ENCODE data around the gene FAH. TPM values are rescaled to one million over a fixed set of nuclear protein-coding genes. Genes with fewer than 3 reads are reported as not detected.

The FAH gene
- total RNA-seq, 1 experiment from 2014 or later, result 25.9 TPM

- Mint-ChIP-seq H3K36me3 (ENCODE audit: insufficient read depth, unreplicated experiment) (peaks cover 13% of the 10 kb centered on the region), H3K27ac (ENCODE audit: unreplicated experiment) (no peak overlapping the region), H3K4me3 (ENCODE audit: low read depth, unreplicated experiment) (no peak overlapping the region), H3K27me3 (ENCODE audit: unreplicated experiment) (no peaks in the 10 kb centered on the region), H3K4me1 (ENCODE audit: low read depth, unreplicated experiment) (peaks cover 5% of the 10 kb centered on the region), H3K9me3 (ENCODE audit: low read depth, unreplicated experiment) (no peaks in the 10 kb centered on the region)
- BruUV-seq (replicated peaks), result no TSS peak
- TF ChIP-seq CTCF (IDR thresholded peaks at IDR 0.05; ENCODE audit: unreplicated experiment), result no peak
- intact Hi-C loops (cut with micrococcal nuclease; ENCODE audit: unreplicated experiment), result no loop called here
- CTCF ChIA-PET, result no interaction called here
- DNase-seq, result no peak
Measured at GRCh38 chr15:80136854-80137253, 15.9 kb upstream of the FAH start.

GRCh38 chr15:80138961-80139360 lies 13.8 kb upstream of the FAH start:
- BruUV-seq (replicated peaks), result no TSS peak
- H3K27ac Mint-ChIP-seq (ENCODE audit: unreplicated experiment), result no peak overlapping the region
- H3K9me3 Mint-ChIP-seq (ENCODE audit: low read depth, unreplicated experiment), result no peaks in the 10 kb centered on the region
- CTCF ChIA-PET, result no interaction called here
- TF ChIP-seq CTCF (IDR thresholded peaks at IDR 0.05; ENCODE audit: unreplicated experiment), result no peak
- H3K4me3 Mint-ChIP-seq (ENCODE audit: low read depth, unreplicated experiment), result no peak overlapping the region
- peaks cover 17% of the 10 kb centered on the region for H3K36me3 Mint-ChIP-seq (ENCODE audit: insufficient read depth, unreplicated experiment)
- no peak for DNase-seq
- no peaks in the 10 kb centered on the region for H3K27me3 Mint-ChIP-seq (ENCODE audit: unreplicated experiment)
- peaks cover 13% of the 10 kb centered on the region for H3K4me1 Mint-ChIP-seq (ENCODE audit: low read depth, unreplicated experiment)
- intact Hi-C loops (cut with micrococcal nuclease; ENCODE audit: unreplicated experiment), result no loop called here

GRCh38 chr15:80140909-80141308 lies 11.9 kb upstream of the FAH start:
- no peak for DNase-seq
- peaks cover 13% of the 10 kb centered on the region for H3K4me1 Mint-ChIP-seq (ENCODE audit: low read depth, unreplicated experiment)
- CTCF ChIA-PET, result no interaction called here
- no peaks in the 10 kb centered on the region for H3K9me3 Mint-ChIP-seq (ENCODE audit: low read depth, unreplicated experiment)
- TF ChIP-seq CTCF (IDR thresholded peaks at IDR 0.05; ENCODE audit: unreplicated experiment), result no peak
- BruUV-seq (replicated peaks), result no TSS peak
- H3K27me3 Mint-ChIP-seq (ENCODE audit: unreplicated experiment), result no peaks in the 10 kb centered on the region
- no peak overlapping the region for H3K4me3 Mint-ChIP-seq (ENCODE audit: low read depth, unreplicated experiment)
- intact Hi-C loops (cut with micrococcal nuclease; ENCODE audit: unreplicated experiment), result no loop called here
- H3K36me3 Mint-ChIP-seq (ENCODE audit: insufficient read depth, unreplicated experiment), result peaks cover 9% of the 10 kb centered on the region
- H3K27ac Mint-ChIP-seq (ENCODE audit: unreplicated experiment), result no peak overlapping the region

GRCh38 chr15:80141916-80142598 lies 10.7 kb upstream of the FAH start:
- DNase-seq, result no peak
- Mint-ChIP-seq H3K36me3 (ENCODE audit: insufficient read depth, unreplicated experiment) (peaks cover 9% of the 10 kb centered on the region), H3K9me3 (ENCODE audit: low read depth, unreplicated experiment) (no peaks in the 10 kb centered on the region), H3K27me3 (ENCODE audit: unreplicated experiment) (no peaks in the 10 kb centered on the region), H3K27ac (ENCODE audit: unreplicated experiment) (peak overlapping the region; percentile 40), H3K4me1 (ENCODE audit: low read depth, unreplicated experiment) (peaks cover 13% of the 10 kb centered on the region), H3K4me3 (ENCODE audit: low read depth, unreplicated experiment) (no peak overlapping the region)
- BruUV-seq (replicated peaks), result TSS peak; percentile 8
- no peak for TF ChIP-seq CTCF (IDR thresholded peaks at IDR 0.05; ENCODE audit: unreplicated experiment)
- intact Hi-C loops (cut with micrococcal nuclease; ENCODE audit: unreplicated experiment), result no loop called here
- CTCF ChIA-PET, result no interaction called here

Data from Calu3 (cell line).